IPS-20b (cell line): ENCODE results near the gene TWNK.
A peak's percentile ranks its signal among the peaks of the same experiment; 100 is the strongest.

ENCODE experiments used
- H3K27ac ChIP-seq: one replicate; pipeline ENCODE4 v1.5.1; 2013; ENCODE audit warnings: low read length
- H3K27me3 ChIP-seq: 2 replicates; pipeline ENCODE4 v1.6.1; 2013; ENCODE audit warnings: mild to moderate bottlenecking, low read length, inconsistent platforms; ENCODE audit not compliant: insufficient read depth
- H3K36me3 ChIP-seq: 2 replicates; pipeline ENCODE4 v1.6.1; 2013; ENCODE audit warnings: low read depth, mild to moderate bottlenecking, inconsistent platforms, low read length, moderate library complexity; ENCODE audit not compliant: insufficient read depth
- H3K4me1 ChIP-seq: 2 replicates; pipeline ENCODE4 v1.6.1; 2013; ENCODE audit warnings: mild to moderate bottlenecking, control low read depth, inconsistent platforms, low read length, moderate library complexity; ENCODE audit not compliant: insufficient read depth
- H3K4me3 ChIP-seq: 2 replicates; pipeline ENCODE4 v1.5.1; 2013; ENCODE audit warnings: mild to moderate bottlenecking, low read length, inconsistent platforms
- H3K9ac ChIP-seq: 2 replicates; pipeline ENCODE4 v1.6.1; 2013; ENCODE audit warnings: low read depth, mild to moderate bottlenecking, inconsistent platforms, low read length, moderate library complexity
- H3K9me3 ChIP-seq: 2 replicates; pipeline ENCODE4 v1.6.1; 2013; ENCODE audit warnings: mild to moderate bottlenecking, low read depth, low read length, inconsistent platforms; ENCODE audit not compliant: insufficient read depth

Gene TWNK

GRCh38 chr10:100986623-100986951 lies 756 bp upstream of the TWNK start:
- Histone ChIP-seq H3K4me1 (no peaks in the 10 kb centered on the region), H3K9me3 (no peaks in the 10 kb centered on the region), H3K9ac (peak overlapping the region; percentile 96), H3K36me3 (peaks cover 39% of the 10 kb centered on the region), H3K27me3 (no peaks in the 10 kb centered on the region), H3K27ac (peak overlapping the region; percentile 92), H3K4me3 (peak overlapping the region; percentile 98)

GRCh38 chr10:100987685-100988049 lies 324 bp downstream of the TWNK start:
- Histone ChIP-seq H3K4me3 (peak overlapping the region; percentile 98), H3K27ac (peak overlapping the region; percentile 92), H3K27me3 (no peaks in the 10 kb centered on the region), H3K4me1 (no peaks in the 10 kb centered on the region), H3K9me3 (no peaks in the 10 kb centered on the region), H3K36me3 (peaks cover 43% of the 10 kb centered on the region), H3K9ac (peak overlapping the region; percentile 96)

DNA sequence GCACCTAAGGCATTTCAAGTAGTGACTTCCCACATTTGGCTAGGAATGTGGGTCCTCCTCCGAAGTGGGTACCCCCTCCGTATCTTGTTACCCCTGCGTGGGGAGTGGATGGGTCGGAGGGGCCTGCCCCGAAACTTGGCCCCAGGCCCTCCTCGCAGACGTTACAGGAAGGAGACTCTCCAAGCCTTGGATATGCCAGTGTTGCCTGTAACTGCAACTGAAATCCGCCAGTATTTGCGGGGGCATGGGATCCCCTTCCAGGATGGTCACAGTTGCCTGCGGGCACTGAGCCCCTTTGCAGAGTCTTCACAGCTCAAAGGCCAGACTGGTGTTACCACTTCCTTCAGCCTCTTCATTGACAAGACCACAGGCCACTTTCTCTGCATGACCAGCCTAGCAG lies 823 bp downstream of the TWNK start:
- peak overlapping the region; percentile 98 for H3K4me3 ChIP-seq
- H3K27me3 ChIP-seq, result no peaks in the 10 kb centered on the region
- peaks cover 48% of the 10 kb centered on the region for H3K36me3 ChIP-seq
- H3K4me1 ChIP-seq, result no peaks in the 10 kb centered on the region
- no peak overlapping the region for H3K27ac ChIP-seq
- peak overlapping the region; percentile 96; the same call in 1 of the 2 replicates for H3K9ac ChIP-seq
- H3K9me3 ChIP-seq, result no peaks in the 10 kb centered on the region

DNA sequence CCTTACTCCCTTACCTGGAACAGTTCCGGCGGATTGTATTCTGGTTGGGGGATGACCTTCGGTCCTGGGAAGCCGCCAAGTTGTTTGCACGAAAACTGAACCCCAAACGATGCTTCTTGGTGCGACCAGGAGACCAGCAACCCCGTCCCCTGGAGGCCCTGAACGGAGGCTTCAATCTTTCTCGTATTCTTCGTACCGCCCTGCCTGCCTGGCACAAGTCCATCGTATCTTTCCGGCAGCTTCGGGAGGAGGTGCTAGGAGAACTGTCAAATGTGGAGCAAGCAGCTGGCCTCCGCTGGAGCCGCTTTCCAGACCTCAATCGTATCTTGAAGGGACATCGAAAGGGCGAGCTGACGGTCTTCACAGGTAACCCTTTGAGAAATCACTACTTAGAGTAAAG lies 1.7 kb downstream of the TWNK start:
- H3K9ac ChIP-seq, result no peak overlapping the region
- peaks cover 57% of the 10 kb centered on the region for H3K36me3 ChIP-seq
- H3K4me1 ChIP-seq, result no peaks in the 10 kb centered on the region
- H3K9me3 ChIP-seq, result no peaks in the 10 kb centered on the region
- no peak overlapping the region for H3K27ac ChIP-seq
- no peaks in the 10 kb centered on the region for H3K27me3 ChIP-seq
- H3K4me3 ChIP-seq, result 0 out of 2 replicates have a peak overlapping the region, but pooled peaks have one; percentile 98

DNA sequence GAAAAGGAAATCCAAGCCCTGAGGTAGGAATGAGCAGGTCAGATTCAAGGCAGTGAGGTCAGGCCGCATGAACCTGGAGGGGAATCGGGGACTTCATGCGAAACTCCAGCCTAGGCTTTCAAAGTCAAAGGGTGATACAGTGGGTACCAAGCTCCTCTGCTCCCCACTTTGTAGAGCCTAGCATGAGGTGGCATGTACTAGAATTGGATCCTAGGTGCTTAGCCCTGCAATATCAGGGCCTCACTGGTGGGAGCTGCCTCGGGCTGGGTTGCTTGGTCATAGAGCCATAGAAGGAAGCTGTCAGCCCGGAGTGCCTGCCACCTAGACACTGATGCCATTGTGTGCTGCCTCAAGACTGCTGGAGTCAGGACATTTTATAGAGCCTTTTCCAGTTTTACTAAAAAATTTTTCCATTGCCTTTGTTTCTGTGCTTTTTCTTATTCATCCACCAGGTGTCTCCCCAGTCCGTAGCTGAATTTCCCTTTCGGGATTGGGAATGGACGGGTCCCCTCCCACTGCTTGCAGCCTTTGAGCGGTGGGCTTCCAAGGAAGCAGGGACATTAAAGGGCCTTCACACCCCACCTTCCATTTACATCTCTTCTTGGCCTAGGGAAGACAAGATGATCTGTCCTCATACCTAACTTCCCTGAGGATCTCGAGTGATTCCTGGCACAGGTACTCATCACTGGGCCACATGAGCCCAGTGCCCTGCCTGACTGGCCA lies 6.8 kb downstream of the TWNK start:
- Histone ChIP-seq H3K4me1 (peaks cover 16% of the 10 kb centered on the region), H3K9me3 (no peaks in the 10 kb centered on the region), H3K27me3 (no peaks in the 10 kb centered on the region), H3K4me3 (no peak overlapping the region), H3K9ac (no peak overlapping the region), H3K27ac (no peak overlapping the region), H3K36me3 (peaks cover 53% of the 10 kb centered on the region)

GRCh38 chr10:100995181-100995580 lies 7.8 kb downstream of the TWNK start:
- Histone ChIP-seq H3K9me3 (no peaks in the 10 kb centered on the region), H3K36me3 (peaks cover 43% of the 10 kb centered on the region), H3K27ac (no peak overlapping the region), H3K4me1 (peaks cover 16% of the 10 kb centered on the region), H3K4me3 (no peak overlapping the region), H3K27me3 (no peaks in the 10 kb centered on the region), H3K9ac (no peak overlapping the region)

- peak overlapping the region; percentile 73 for H3K27ac ChIP-seq
- peaks cover 26% of the 10 kb centered on the region for H3K4me1 ChIP-seq
- peak overlapping the region; percentile 72 for H3K4me3 ChIP-seq
- H3K9ac ChIP-seq, result peak overlapping the region; percentile 78; the same call in 1 of the 2 replicates
- peaks cover 28% of the 10 kb centered on the region for H3K36me3 ChIP-seq
- H3K9me3 ChIP-seq, result no peaks in the 10 kb centered on the region
- no peaks in the 10 kb centered on the region for H3K27me3 ChIP-seq
Measured at GRCh38 chr10:100996678-100997359, 9.5 kb downstream of the TWNK start.

DNA sequence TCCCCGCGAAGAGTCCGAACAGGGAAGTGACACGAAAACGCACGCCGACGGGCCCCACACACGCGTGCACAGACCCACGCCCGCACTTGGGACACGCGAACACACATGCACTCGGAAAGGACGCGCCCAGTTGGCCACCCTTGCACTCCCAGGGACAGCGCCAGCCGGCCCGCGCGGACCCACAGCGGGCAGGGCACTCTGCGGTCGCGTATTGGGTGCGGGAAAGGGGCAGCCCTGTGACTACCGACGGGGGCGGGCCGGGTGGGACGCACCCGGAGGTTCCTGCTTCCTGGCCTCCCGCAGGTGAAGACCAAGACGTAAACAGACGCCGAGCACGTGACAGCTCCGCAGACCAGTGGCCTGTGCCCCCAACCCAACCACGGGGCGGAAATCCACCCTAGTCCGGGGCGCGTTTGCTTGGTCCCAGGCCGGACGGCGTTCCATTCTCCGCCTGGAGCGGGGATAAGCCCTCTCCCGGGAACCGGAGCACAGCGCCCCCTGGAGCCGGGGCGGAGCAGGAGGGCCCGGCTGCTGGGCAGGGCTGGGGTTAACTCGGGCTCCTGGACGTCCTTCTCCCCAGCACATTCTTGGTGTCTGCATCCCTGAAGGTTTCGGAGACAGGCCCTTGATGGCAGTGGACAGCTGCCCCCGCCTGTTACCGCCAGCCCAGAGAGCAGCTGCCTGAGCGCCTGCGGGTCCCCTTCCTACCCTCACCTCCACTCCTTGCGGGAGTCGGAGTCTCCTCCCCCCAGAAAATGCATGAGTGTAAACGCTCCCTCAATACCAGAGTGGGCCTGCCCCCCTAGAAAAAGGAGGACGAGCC lies 10.2 kb downstream of the TWNK start:
- Histone ChIP-seq H3K9me3 (no peaks in the 10 kb centered on the region), H3K4me3 (peak overlapping the region; percentile 72), H3K4me1 (peaks cover 26% of the 10 kb centered on the region), H3K27ac (peak overlapping the region; percentile 62), H3K27me3 (no peaks in the 10 kb centered on the region), H3K36me3 (peaks cover 26% of the 10 kb centered on the region), H3K9ac (peak overlapping the region; percentile 78; the same call in 1 of the 2 replicates)

- Histone ChIP-seq H3K27me3 (no peaks in the 10 kb centered on the region), H3K4me3 (peak overlapping the region; percentile 72), H3K9ac (peak overlapping the region; percentile 78), H3K27ac (peak overlapping the region; percentile 62), H3K9me3 (no peaks in the 10 kb centered on the region), H3K36me3 (peaks cover 25% of the 10 kb centered on the region), H3K4me1 (peaks cover 26% of the 10 kb centered on the region)
Measured at GRCh38 chr10:100998183-100998990, 11.0 kb downstream of the TWNK start.

DNA sequence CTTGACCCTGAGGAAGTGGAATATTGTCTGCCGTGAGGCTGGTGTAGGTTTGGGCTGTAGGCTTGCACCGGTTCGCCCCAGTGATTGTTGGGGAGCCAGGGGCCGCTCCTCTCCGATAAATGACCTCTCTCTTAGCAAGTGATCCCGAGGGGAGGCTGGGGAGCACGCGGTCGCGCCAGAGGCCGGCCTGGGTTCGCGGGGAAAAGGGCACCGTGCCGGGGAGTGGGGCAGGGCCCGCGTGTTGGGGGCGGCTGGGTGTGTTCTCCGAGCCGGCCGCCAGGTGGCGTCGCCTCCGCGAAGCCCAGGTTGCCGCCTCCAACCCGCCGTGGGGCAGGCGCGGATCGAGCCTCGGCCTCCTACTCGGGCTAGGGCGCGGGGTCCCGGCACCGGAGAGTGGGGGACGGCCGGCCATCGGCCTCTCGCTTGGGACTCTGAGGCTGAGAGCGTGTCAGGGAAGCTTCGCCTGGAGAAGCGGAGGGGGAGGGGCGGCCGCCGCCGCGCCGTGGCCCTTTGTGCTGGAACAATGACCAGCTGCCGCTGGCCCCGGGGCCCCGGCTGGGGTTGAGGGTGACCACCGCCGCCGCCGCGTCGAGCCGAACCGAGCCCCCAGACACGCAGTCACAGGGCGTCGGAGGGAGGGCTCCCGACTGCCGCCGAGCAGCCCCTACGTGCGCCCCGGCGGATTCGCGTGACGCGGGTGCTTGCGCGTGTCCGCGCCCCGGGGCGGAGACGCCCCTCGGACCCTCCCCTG lies 11.8 kb downstream of the TWNK start:
- no peaks in the 10 kb centered on the region for H3K9me3 ChIP-seq
- H3K4me1 ChIP-seq, result peaks cover 26% of the 10 kb centered on the region
- H3K36me3 ChIP-seq, result peaks cover 25% of the 10 kb centered on the region
- H3K9ac ChIP-seq, result peak overlapping the region; percentile 78
- H3K27ac ChIP-seq, result peak overlapping the region; percentile 62
- no peaks in the 10 kb centered on the region for H3K27me3 ChIP-seq
- H3K4me3 ChIP-seq, result peak overlapping the region; percentile 72
